ENCODE data around the gene SPI1.

Gene SPI1

DNA sequence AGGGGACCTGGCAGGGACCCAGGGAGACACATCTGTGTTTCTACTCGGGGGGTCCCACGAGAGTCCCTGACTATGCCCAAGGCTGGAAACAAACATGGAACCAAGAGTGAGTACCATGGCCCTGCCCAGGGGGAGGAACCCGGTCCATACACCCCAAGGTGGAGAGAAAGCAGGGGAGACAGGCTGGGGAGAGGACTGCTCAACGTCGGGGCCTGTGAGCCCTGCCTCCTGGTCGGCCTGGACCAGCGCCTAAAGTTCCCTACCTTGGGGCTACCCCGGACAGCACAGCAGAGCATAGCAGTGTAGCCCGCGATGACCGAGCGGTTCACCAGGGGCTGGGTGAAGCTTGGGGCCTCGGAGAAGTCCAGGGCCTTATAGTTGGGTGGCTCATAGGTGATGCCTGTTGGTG is 46.0 kb downstream of the SPI1 start:
- no peak for DNase-seq (ENCODE audit: low read depth)
- H3K4me3 ChIP-seq (ENCODE audit: low read depth, low read length) = no peak overlapping the region

DNA sequence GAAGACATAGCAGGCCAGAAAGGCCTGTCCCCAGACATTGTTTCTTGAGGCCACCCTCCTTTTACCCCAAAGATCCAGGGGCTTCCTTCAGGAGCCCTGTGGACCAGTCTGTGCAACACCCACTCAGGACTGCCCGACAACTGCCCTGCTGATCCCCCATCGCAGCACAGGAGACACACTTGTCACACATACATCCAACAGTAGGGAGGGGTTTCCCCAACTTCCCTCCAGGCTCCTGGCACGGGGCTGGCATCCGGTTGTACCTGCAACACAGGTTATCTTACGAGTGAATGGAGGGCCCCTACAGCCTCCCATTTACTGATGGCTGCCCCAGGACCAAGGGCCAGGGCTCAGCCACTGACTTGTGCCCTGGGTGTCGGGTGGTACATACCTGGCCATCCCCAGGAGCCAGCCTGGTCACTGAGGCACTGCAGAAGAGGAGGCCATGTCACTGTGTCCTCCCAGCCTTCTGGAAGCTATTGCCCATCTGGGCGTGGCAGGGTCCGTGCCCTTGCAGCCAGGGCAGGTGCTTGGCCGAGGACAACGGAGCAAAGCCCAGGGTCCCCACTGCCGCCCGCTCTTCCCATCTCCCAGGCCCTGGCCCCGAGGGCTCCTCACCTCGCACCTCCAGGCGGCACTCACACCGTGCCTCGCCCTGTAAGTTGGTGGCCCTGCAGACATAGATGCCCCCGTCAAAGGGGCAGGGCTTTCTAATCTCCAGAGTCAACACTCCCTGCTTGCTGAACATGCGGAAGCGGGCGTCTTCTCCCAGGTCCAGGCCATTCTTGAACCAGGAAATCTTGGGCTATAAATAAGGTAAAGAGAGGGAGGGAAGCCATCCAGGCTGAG is 46.7 kb downstream of the SPI1 start:
- TF ChIP-seq, protein P1, sequence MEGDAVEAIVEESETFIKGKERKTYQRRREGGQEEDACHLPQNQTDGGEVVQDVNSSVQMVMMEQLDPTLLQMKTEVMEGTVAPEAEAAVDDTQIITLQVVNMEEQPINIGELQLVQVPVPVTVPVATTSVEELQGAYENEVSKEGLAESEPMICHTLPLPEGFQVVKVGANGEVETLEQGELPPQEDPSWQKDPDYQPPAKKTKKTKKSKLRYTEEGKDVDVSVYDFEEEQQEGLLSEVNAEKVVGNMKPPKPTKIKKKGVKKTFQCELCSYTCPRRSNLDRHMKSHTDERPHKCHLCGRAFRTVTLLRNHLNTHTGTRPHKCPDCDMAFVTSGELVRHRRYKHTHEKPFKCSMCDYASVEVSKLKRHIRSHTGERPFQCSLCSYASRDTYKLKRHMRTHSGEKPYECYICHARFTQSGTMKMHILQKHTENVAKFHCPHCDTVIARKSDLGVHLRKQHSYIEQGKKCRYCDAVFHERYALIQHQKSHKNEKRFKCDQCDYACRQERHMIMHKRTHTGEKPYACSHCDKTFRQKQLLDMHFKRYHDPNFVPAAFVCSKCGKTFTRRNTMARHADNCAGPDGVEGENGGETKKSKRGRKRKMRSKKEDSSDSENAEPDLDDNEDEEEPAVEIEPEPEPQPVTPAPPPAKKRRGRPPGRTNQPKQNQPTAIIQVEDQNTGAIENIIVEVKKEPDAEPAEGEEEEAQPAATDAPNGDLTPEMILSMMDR (IDR thresholded peaks at IDR 0.05; ENCODE audit: low read depth, low read length) = no peak
- TF ChIP-seq, protein P2, sequence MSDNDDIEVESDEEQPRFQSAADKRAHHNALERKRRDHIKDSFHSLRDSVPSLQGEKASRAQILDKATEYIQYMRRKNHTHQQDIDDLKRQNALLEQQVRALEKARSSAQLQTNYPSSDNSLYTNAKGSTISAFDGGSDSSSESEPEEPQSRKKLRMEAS (IDR thresholded peaks at IDR 0.05; ENCODE audit: low read depth, low read length) = no peak
- TF ChIP-seq MYC (IDR thresholded peaks at IDR 0.05; ENCODE audit: low read depth, low read length) (no peak), POLR2A (IDR thresholded peaks at IDR 0.05; ENCODE audit: extremely low read depth, insufficient read length) (no peak)
- no peak overlapping the region for H3K4me3 ChIP-seq (ENCODE audit: low read depth, low read length)
- DNase-seq (ENCODE audit: low read depth) = no peak

More for the DNA sequence above, 46.0 kb downstream of the SPI1 start:
- TF ChIP-seq, protein P1 (IDR thresholded peaks at IDR 0.05; ENCODE audit: low read depth, low read length) = no peak
- TF ChIP-seq POLR2A (IDR thresholded peaks at IDR 0.05; ENCODE audit: extremely low read depth, insufficient read length) = no peak

DNA sequence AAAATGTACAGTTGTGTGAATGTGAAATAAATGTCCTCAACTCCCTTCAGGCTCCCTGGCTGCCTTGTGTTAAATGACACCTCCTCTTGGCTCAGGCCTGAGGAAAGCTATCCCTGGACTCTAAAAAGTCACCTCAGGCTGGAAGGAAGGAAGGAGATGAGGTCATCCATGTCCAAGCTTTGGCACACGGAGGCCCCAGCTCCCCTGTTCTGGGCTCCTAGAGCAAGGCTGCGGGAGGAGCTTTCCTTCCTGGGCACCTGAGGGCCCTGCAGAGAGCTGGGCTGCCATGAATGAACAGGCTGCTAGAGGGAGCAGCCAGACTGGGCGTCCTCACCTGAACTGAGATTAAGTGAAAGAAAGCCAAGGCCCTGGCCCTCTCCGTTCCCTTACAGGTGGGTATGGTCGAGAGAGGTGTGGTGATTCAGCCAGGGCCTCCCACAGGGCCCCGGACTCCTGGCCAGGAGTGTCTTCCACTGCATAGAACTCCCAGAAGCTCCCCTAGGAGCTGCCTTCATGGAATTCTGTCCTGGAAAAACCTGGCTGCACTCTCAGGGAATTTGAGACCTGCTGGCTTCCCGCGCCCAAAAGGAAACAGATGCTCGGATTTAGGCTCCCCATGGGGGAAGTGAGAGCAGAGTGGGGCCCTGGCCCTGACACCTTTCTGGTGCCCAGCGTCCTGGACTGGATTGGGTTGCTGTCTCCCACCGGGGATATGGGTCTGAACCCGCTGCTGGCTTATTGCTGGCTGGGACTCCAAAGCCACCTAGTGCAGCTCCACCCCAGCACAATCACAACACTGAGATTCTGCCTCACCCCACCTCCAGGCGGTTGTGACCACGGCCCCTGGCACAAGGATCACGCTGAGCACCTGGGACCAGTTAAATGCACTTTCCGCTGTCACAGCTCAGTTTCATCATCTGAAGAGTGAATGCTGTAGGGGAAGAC is 48.1 kb downstream of the SPI1 start:
- H3K4me3 ChIP-seq (ENCODE audit: low read depth, low read length) = no peak overlapping the region
- DNase-seq (ENCODE audit: low read depth) = no peak
- TF ChIP-seq, protein P2 (IDR thresholded peaks at IDR 0.05; ENCODE audit: low read depth, low read length) = no peak
- TF ChIP-seq, protein P1 (IDR thresholded peaks at IDR 0.05; ENCODE audit: low read depth, low read length) = no peak
- TF ChIP-seq MYC (IDR thresholded peaks at IDR 0.05; ENCODE audit: low read depth, low read length) (no peak), POLR2A (IDR thresholded peaks at IDR 0.05; ENCODE audit: extremely low read depth, insufficient read length) (no peak)

DNA sequence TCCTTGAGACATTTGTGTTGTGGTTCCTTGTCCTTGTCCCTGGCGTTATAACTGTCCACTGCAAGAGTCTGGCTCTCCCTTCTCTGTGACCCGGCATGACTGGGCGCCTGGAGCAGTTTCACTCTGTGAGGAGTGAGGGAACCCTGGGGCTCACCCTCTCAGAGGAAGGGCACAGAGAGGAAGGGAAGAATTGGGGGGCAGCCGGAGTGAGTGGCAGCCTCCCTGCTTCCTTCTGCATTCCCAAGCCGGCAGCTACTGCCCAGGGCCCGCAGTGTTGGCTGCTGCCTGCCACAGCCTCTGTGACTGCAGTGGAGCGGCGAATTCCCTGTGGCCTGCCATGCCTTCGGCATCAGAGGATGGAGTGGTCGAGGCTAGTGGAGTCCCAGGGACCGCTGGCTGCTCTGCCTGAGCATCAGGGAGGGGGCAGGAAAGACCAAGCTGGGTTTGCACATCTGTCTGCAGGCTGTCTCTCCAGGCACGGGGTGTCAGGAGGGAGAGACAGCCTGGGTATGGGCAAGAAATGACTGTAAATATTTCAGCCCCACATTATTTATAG is 48.8 kb downstream of the SPI1 start:
- DNase-seq (ENCODE audit: low read depth) = no peak
- TF ChIP-seq POLR2A (IDR thresholded peaks at IDR 0.05; ENCODE audit: extremely low read depth, insufficient read length) (no peak), MYC (IDR thresholded peaks at IDR 0.05; ENCODE audit: low read depth, low read length) (no peak)
- H3K4me3 ChIP-seq (ENCODE audit: low read depth, low read length) = no peak overlapping the region

DNA sequence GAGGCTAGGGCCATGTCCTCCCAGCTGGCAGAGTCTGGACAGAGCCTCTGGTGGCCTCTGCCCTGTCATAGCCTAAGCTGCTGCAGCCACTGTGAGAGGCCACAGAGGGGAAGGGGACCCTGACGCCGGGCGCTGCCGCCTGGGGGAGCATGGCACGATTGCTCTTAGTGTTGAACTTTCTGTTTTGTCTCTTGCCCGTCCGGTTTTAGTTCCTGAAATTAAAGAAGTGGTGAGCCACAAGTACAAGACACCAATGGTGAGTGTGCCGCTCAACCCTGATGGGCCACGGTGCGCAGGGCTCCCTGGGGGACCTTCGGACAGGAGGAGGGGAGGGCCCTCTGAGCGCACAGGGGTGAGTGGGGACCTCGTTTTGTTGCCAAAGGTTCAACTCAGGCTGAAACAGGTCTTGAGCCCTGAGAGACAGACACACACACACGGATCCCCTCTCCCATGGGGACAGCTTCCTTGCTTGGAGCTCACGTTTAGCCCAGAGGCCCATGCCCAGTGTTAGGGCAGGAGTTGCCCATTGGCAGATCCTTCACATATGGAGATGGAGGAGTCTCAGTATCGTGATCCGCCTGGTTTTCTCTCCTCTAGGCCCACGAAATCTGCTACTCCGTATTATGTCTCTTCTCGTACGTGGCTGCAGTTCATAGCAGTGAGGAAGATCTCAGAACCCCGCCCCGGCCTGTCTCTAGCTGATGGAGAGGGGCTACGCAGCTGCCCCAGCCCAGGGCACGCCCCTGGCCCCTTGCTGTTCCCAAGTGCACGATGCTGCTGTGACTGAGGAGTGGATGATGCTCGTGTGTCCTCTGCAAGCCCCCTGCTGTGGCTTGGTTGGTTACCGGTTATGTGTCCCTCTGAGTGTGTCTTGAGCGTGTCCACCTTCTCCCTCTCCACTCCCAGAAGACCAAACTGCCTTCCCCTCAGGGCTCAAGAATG is 49.6 kb downstream of the SPI1 start:
- TF ChIP-seq MYC (IDR thresholded peaks at IDR 0.05; ENCODE audit: low read depth, low read length) = no peak
- no peak for TF ChIP-seq POLR2A (IDR thresholded peaks at IDR 0.05; ENCODE audit: extremely low read depth, insufficient read length)
- TF ChIP-seq, protein P1 (IDR thresholded peaks at IDR 0.05; ENCODE audit: low read depth, low read length) = no peak
- TF ChIP-seq, protein P2 (IDR thresholded peaks at IDR 0.05; ENCODE audit: low read depth, low read length) = no peak
- no peak overlapping the region for H3K4me3 ChIP-seq (ENCODE audit: low read depth, low read length)
- no peak for DNase-seq (ENCODE audit: low read depth)
